OCI-LY1 (cell line): ENCODE results near the gene FAM222A.

Source experiments
- CTCF ChIP-seq: fragments of 200-600 bp; sonication (generic), shearing (Covaris generic); IDR thresholded peaks from 2 replicates; pipeline ENCODE4 v1.5.1; 2017; ENCODE audit warnings: mild to moderate bottlenecking, antibody characterized with exemption, low read length, moderate library complexity, mixed read lengths
- EZH2 ChIP-seq: fragments of 200-600 bp; sonication (generic), shearing (Covaris generic); IDR thresholded peaks from 2 replicates; pipeline ENCODE4 v1.8.0; 2017; ENCODE audit warnings: borderline replicate concordance, mixed run types, mild to moderate bottlenecking, antibody characterized with exemption, low read length, moderate library complexity, mixed read lengths

- TF ChIP-seq CTCF (no peak), EZH2 (no peak)
Measured at GRCh38 chr12:109671502-109671901, 42.1 kb upstream of the FAM222A start.
